Muscle of back (tissue), 11 donors: ENCODE results near the gene MYO1E. TPM values are rescaled to one million over a fixed set of nuclear protein-coding genes. Genes with fewer than 3 reads are reported as not detected.
"Not testable (repeated sequence)": the region's sequence is repeated elsewhere in the genome, so short reads cannot be mapped to it uniquely, and the experiment has no call there.

Experiments
- DNase-seq, 3 donors: peaks; one replicate each; pipeline versions ENCODE4 v3.0.0 to v3.0.0-alpha.2; 2013
- polyA plus RNA-seq, 10 donors: library from polyadenylated mRNA; unstranded; fragments of 120-200 nt; gene quantifications; one replicate each; pipeline ENCODE4 v1.2.1, GENCODE V29; 2013; ENCODE audit not compliant: insufficient read length in 10 of 10

The MYO1E gene
- polyA plus RNA-seq, 10 donors, result 30.4 to 45.6 (median 41.7) TPM

- no peak for DNase-seq
Measured at GRCh38 chr15:59392299-59392698, 19.6 kb upstream of the MYO1E start.

GRCh38 chr15:59388670-59389069 is 16.0 kb upstream of the MYO1E start:
- no peak for DNase-seq

GRCh38 chr15:59387196-59387878 is 14.7 kb upstream of the MYO1E start:
- DNase-seq, result not testable (repeated sequence)

- DNase-seq, result no peak
Measured at GRCh38 chr15:59385171-59385570, 12.5 kb upstream of the MYO1E start.

GRCh38 chr15:59384507-59384906 is 11.8 kb upstream of the MYO1E start:
- DNase-seq, result no peak

GRCh38 chr15:59380902-59381610 is 8.4 kb upstream of the MYO1E start:
- DNase-seq, result no peak

GRCh38 chr15:59379531-59379930 is 6.9 kb upstream of the MYO1E start:
- no peak for DNase-seq

GRCh38 chr15:59378855-59379254 is 6.2 kb upstream of the MYO1E start:
- no peak for DNase-seq

- DNase-seq, result no peak
Measured at GRCh38 chr15:59377924-59378323, 5.3 kb upstream of the MYO1E start.

GRCh38 chr15:59376733-59377132 is 4.1 kb upstream of the MYO1E start:
- DNase-seq, result peak in 1 of 3 donors; percentile 14

- no peak for DNase-seq
Measured at GRCh38 chr15:59373215-59373614, 544 bp upstream of the MYO1E start.

GRCh38 chr15:59371458-59372351 is 966 bp downstream of the MYO1E start:
- peak; percentile 30 to 31 (median 30) for DNase-seq

GRCh38 chr15:59369597-59369996 is 3.1 kb downstream of the MYO1E start:
- no peak for DNase-seq

- no peak for DNase-seq
Measured at GRCh38 chr15:59367022-59367451, 5.6 kb downstream of the MYO1E start.

- no peak for DNase-seq
Measured at GRCh38 chr15:59366333-59367021, 6.2 kb downstream of the MYO1E start.

- no peak for DNase-seq
Measured at GRCh38 chr15:59364248-59364647, 8.4 kb downstream of the MYO1E start.

- DNase-seq, result no peak
Measured at GRCh38 chr15:59362331-59362730, 10.3 kb downstream of the MYO1E start.

GRCh38 chr15:59360896-59361295 is 11.8 kb downstream of the MYO1E start:
- DNase-seq, result no peak

- no peak for DNase-seq
Measured at GRCh38 chr15:59360305-59360704, 12.4 kb downstream of the MYO1E start.

GRCh38 chr15:59355730-59356129 is 16.9 kb downstream of the MYO1E start:
- no peak for DNase-seq

- DNase-seq, result no peak
Measured at GRCh38 chr15:59354417-59355031, 18.1 kb downstream of the MYO1E start.
